ENCODE data around the gene TACR2. TPM values are rescaled to one million over a fixed set of nuclear protein-coding genes. Genes with fewer than 3 reads are reported as not detected.
"Not testable (repeated sequence)": the region's sequence is repeated elsewhere in the genome, so short reads cannot be mapped to it uniquely, and the experiment has no call there.

TACR2 gene
- total and polyA plus RNA-seq, 7 donors = 6.0 to 184 (median 162) TPM; not detected in 1

DNA sequence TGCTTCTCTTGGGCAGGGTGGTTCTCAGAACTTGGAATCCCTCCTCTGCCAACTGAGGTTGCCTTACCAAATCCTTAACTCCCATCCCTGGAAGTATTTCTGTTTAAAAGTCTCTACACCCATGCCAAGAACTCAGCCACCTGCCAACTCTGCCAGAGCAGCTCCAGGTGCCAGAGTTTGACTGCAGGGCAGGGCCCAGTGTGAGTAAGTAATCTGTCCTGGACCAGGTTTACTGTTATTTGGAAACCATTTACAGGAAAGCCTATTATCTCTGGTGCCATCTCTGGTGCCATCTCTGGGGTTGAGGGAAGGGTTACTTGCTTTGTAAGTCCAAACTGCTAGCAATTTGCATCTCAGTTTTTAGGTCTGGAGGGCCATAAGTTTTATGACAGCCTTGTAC lies 37.1 kb upstream of the TACR2 start:
- DNase-seq = peak; percentile 68
- Histone ChIP-seq H3K27ac (peak overlapping the region; percentile 85 to 93 (median 92)), H3K9me3 (no peaks in the 10 kb centered on the region), H3K27me3 (no peaks in the 10 kb centered on the region), H3K4me3 (peak overlapping the region in 1 of 4 donors; percentile 64), H3K4me1 (peaks cover 0 to 87% (median 81%) of the 10 kb centered on the region in 4 donors), H3K36me3 (peaks cover 0 to 17% (median 4%) of the 10 kb centered on the region in 4 donors)
- intact Hi-C loops (cut with DNase I) = loop anchor here (5.0 kb wide), 1 partner anchor 39 kb away; no protein-coding TSS in a partner anchor
- TF ChIP-seq POLR2A (IDR thresholded peaks at IDR 0.05) (no peak), POLR2AphosphoS5 (IDR thresholded peaks at IDR 0.05) (peak in 1 of 4 donors; percentile 50)

DNA sequence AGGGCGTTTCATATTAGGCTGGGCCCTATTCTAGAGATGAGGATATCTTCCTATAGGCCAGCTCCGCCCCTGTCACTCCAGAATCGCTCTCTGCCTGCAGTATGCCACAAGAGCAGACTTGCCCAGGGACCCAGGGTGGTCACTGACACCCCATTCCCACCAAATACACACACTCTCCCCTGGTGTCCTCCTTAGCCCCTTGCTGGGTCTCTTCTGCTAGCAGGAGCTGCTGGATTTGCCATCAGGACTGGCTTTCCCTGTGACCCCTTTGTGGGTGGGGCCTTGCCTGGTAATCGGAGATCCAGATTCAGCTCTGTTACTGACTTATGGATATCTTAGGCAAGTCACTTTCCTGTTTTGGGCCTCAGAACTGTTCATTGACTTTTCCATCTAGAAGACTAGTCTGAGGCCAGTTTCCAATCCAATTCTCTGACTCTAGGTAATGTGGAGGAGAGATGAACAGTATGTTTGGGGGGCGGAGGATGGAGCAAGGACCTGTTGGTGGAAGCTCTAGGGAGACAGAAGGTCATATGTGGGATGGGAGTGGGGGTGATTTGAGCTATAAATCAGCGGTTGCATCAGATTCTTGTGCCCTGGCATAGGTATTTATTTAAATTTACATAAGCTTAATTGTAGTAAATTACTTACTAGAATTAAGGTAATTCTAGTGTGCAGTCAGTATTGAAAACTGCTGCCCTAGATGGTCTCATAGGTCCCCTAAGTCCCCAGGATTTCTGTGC lies 36.1 kb upstream of the TACR2 start:
- 77 to 86% methylated on average over 6 of the region's 6 CpGs for WGBS, 2 donors
- H3K36me3 ChIP-seq = peaks cover 0 to 17% (median 4%) of the 10 kb centered on the region in 4 donors
- no peaks in the 10 kb centered on the region for H3K27me3 ChIP-seq
- peak; percentile 50 for DNase-seq
- peak overlapping the region; percentile 85 to 93 (median 92) for H3K27ac ChIP-seq
- intact Hi-C loops (cut with DNase I) = loop anchor here (5.0 kb wide), 1 partner anchor 39 kb away; no protein-coding TSS in a partner anchor
- TF ChIP-seq, protein P1, sequence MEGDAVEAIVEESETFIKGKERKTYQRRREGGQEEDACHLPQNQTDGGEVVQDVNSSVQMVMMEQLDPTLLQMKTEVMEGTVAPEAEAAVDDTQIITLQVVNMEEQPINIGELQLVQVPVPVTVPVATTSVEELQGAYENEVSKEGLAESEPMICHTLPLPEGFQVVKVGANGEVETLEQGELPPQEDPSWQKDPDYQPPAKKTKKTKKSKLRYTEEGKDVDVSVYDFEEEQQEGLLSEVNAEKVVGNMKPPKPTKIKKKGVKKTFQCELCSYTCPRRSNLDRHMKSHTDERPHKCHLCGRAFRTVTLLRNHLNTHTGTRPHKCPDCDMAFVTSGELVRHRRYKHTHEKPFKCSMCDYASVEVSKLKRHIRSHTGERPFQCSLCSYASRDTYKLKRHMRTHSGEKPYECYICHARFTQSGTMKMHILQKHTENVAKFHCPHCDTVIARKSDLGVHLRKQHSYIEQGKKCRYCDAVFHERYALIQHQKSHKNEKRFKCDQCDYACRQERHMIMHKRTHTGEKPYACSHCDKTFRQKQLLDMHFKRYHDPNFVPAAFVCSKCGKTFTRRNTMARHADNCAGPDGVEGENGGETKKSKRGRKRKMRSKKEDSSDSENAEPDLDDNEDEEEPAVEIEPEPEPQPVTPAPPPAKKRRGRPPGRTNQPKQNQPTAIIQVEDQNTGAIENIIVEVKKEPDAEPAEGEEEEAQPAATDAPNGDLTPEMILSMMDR (IDR thresholded peaks at IDR 0.05) = no peak
- TF ChIP-seq POLR2AphosphoS5 (IDR thresholded peaks at IDR 0.05) = peak in 1 of 4 donors; percentile 8
- H3K4me3 ChIP-seq = peak overlapping the region; percentile 64 to 86 (median 83)
- no peaks in the 10 kb centered on the region for H3K9me3 ChIP-seq
- peaks cover 0 to 78% (median 72%) of the 10 kb centered on the region in 4 donors for H3K4me1 ChIP-seq

DNA sequence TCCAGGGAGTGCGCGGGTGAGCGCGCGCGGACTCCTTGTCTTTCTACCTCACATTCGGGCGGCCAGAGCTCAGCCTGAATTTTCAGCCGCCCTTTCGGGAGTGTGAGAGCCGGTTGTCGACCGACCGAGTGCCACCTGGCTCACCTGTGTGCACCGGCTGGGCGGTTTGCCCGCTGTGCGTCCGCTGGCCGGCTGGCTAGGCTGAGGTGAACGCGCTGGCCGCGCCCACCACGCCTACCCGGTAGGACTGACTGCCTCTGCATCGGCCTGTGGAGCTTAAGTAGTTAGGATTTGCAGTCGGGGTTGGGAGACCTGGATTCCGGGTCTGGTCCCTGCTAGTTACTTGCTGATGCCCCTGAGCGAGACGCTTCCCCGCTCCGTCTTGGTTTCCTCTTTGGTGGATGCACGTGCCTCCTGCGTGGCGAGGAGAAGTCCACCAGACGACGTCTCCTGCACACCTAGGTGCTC lies 35.1 kb upstream of the TACR2 start:
- Histone ChIP-seq H3K4me3 (peak overlapping the region; percentile 64 to 86 (median 83)), H3K9me3 (no peaks in the 10 kb centered on the region), H3K36me3 (peaks cover 0 to 11% (median 2%) of the 10 kb centered on the region in 4 donors), H3K27me3 (no peaks in the 10 kb centered on the region), H3K27ac (peak overlapping the region; percentile 85 to 93 (median 92)), H3K4me1 (peaks cover 0 to 71% (median 68%) of the 10 kb centered on the region in 4 donors)
- no peak for TF ChIP-seq POLR2AphosphoS5 (IDR thresholded peaks at IDR 0.05)
- TF ChIP-seq, protein P1 (IDR thresholded peaks at IDR 0.05) = no peak
- no peak for TF ChIP-seq POLR2A (IDR thresholded peaks at IDR 0.05)
- no peak for TF ChIP-seq EP300 (IDR thresholded peaks at IDR 0.05)
- 3 to 8% methylated on average over 38 of the region's 38 CpGs for WGBS, 2 donors
- intact Hi-C loops (cut with DNase I) = loop anchor here (5.0 kb wide), 1 partner anchor 40 kb away; no protein-coding TSS in a partner anchor
- peak; percentile 72 for DNase-seq

- peaks cover 0 to 72% (median 68%) of the 10 kb centered on the region in 4 donors for H3K4me1 ChIP-seq
These were observed 34.6 kb upstream of the TACR2 start, which contains the start of gene TSPAN15 for GRCh38 chr10:69451209-69451783. Gene TSPAN15 (plus strand): TSS chr10:69451465. CDS start chr10:69451595, 130 bp downstream.

GRCh38 chr10:69450395-69450794 lies 33.7 kb upstream of the TACR2 start:
- not testable (repeated sequence) for H3K4me3 ChIP-seq, H3K27me3 ChIP-seq, H3K36me3 ChIP-seq, H3K9me3 ChIP-seq
- WGBS, 2 donors = 69 to 86% methylated on average over 16 of the region's 16 CpGs
- Histone ChIP-seq H3K4me1 (peaks cover 0 to 69% (median 65%) of the 10 kb centered on the region in 4 donors), H3K27ac (peak overlapping the region; percentile 85 to 93 (median 92))
- intact Hi-C loops (cut with DNase I) = loop anchor here (5.0 kb wide), 1 partner anchor 42 kb away; no protein-coding TSS in a partner anchor
- peak; percentile 62 for DNase-seq

More at GRCh38 chr10:69451209-69451783, 34.6 kb upstream of the TACR2 start, which contains the start of gene TSPAN15:
- peak; percentile 95 for DNase-seq
- Histone ChIP-seq H3K36me3 (peaks cover 0 to 6% (median 0%) of the 10 kb centered on the region in 4 donors), H3K27ac (peak within 1 kb of the TSS; percentile 85 to 93 (median 92)), H3K4me3 (peak within 1 kb of the TSS; percentile 64 to 86 (median 83)), H3K9me3 (no peaks in the 10 kb centered on the region), H3K27me3 (no peaks in the 10 kb centered on the region)
- intact Hi-C loops (cut with DNase I) = loop anchor here (5.0 kb wide), 1 partner anchor 41 kb away; no protein-coding TSS in a partner anchor
- 1% methylated on average over 45 of the region's 45 CpGs for WGBS, 2 donors
- peak; percentile 79 to 88 for TF ChIP-seq POLR2A (IDR thresholded peaks at IDR 0.05)
- TF ChIP-seq POLR2AphosphoS5 (IDR thresholded peaks at IDR 0.05) = peak; percentile 92 to 95 (median 94)
- no peak for TF ChIP-seq EP300 (IDR thresholded peaks at IDR 0.05)
- TF ChIP-seq, protein P1 (IDR thresholded peaks at IDR 0.05) = peak in 1 of 4 experiments; percentile 8

Data from sigmoid colon (tissue), 7 donors.